Measurements from ENCODE around the gene M1AP.

M1AP gene

GRCh38 chr2:74648009-74648443, at the start of gene M1AP:
Gene M1AP (minus strand): TSS chr2:74648330. CDS start chr2:74640275, 8,055 bp downstream.
- DNase-seq (ENCODE audit: low read depth in 3 of 3): no peak

- no peak for DNase-seq (ENCODE audit: low read depth in 3 of 3)
Observed at GRCh38 chr2:74696829-74697228, 48.7 kb upstream of the M1AP start.

- no peak for DNase-seq (ENCODE audit: low read depth in 3 of 3)
Observed at GRCh38 chr2:74695663-74696062, 47.5 kb upstream of the M1AP start.

DNA sequence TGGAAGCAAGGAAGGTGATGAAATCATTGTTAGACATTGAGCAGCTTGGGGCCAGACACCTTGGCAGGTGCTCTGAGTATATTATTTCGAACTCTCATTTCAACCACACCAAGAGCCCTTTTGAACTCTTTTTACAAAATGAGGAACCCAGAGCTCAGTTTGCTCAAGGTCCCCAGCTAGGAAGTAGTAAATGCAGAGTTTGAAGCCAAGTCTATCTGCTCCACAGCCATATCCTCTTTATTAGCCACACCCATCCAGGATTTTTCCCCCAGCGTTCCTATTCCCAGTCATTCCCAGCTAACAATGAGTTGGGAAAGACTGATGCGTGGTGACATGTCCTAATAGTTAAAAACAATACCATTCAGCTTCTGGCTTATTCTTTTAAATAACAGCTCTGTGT, 46.2 kb upstream of the M1AP start:
- no peak for DNase-seq (ENCODE audit: low read depth in 3 of 3)

DNA sequence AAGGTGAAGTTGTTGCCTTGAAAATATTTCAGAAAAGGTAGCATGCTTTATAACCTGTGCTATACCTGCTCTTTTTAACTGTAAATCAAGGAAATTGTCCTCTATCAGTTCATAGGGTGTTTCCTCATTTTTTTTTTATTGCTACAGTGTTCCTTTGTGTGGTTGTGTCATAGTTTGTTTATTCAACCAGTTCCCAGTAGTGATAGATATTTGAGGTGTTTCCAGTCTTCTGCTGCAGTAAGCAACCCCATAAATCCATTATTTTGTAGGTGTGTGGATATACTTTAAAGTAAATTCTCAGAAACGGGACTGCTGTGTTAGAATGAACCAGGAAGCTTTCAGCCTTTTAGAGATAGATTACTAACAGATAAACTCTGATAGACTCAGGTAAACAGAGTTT, 45.5 kb upstream of the M1AP start:
- DNase-seq (ENCODE audit: low read depth in 3 of 3): no peak

GRCh38 chr2:74693213-74693612, 45.1 kb upstream of the M1AP start:
- no peak for DNase-seq (ENCODE audit: low read depth in 3 of 3)

- DNase-seq (ENCODE audit: low read depth in 3 of 3): no peak
Observed at GRCh38 chr2:74691929-74692328, 43.8 kb upstream of the M1AP start.

DNA sequence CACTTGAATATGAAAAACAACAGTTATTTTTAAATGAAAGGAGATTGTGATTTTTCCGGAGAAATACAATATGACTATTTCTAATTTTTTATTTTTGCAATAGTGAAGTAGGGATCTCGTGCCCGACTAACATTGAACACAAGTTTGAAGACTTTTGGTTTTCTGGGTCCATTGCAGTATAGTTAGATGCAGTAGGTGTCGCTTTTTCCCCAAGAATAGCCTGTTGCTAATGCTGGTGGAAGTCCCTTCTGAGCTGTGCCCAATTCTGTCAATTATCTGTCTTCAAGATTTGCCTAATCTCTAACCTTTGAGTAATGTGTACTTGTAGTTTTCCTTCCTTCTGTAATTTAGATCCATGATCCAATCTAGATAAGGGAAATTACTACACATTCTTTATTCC, 42.4 kb upstream of the M1AP start:
- no peak for DNase-seq (ENCODE audit: low read depth in 3 of 3)

- DNase-seq (ENCODE audit: low read depth in 3 of 3): no peak
Observed at GRCh38 chr2:74689671-74690070, 41.5 kb upstream of the M1AP start.

GRCh38 chr2:74688881-74689280, 40.8 kb upstream of the M1AP start:
- no peak for DNase-seq (ENCODE audit: low read depth in 3 of 3)

- DNase-seq (ENCODE audit: low read depth in 3 of 3): no peak
Observed at GRCh38 chr2:74685408-74685807, 37.3 kb upstream of the M1AP start.

GRCh38 chr2:74682501-74682900, 34.4 kb upstream of the M1AP start:
- no peak for DNase-seq (ENCODE audit: low read depth in 3 of 3)

- no peak for DNase-seq (ENCODE audit: low read depth in 3 of 3)
Observed at GRCh38 chr2:74679615-74680014, 31.5 kb upstream of the M1AP start.

DNA sequence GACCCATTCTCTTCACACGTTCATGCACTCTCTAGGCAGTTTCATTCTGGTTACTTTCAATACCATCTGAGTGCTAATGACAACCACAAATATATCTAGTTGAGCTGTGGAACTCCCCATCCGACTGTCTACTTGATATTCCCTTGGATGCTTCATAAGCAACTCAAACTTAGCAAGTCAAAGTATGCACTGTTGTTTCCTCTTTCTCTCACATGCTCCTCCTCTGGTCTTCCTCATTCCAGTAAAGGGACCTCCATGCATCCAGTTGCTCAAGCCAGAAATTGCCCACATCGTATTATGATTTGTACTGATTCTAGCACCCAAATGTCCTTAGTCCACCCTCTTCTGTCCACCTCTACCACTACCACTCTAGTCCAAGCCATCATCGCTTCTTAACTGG, 28.2 kb upstream of the M1AP start:
- DNase-seq (ENCODE audit: low read depth in 3 of 3): no peak

DNA sequence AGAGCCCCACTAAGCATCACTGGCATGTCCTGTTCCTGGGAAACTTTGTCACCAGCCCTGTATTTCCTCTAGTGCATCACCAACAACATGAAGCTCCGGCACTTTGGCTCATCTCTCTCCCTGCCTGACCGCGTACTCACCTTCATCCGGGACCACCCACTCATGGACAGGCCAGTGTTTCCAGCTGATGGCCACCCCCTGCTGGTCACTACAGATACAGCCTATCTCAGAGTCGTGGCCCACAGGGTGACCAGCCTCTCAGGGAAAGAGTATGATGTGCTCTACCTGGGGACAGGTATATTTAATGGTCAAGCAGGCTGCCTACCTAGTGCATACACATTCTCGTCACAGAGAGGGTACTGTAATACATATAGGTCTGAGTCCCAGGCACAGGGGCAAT, 27.0 kb upstream of the M1AP start:
- no peak for DNase-seq (ENCODE audit: low read depth in 3 of 3)

DNA sequence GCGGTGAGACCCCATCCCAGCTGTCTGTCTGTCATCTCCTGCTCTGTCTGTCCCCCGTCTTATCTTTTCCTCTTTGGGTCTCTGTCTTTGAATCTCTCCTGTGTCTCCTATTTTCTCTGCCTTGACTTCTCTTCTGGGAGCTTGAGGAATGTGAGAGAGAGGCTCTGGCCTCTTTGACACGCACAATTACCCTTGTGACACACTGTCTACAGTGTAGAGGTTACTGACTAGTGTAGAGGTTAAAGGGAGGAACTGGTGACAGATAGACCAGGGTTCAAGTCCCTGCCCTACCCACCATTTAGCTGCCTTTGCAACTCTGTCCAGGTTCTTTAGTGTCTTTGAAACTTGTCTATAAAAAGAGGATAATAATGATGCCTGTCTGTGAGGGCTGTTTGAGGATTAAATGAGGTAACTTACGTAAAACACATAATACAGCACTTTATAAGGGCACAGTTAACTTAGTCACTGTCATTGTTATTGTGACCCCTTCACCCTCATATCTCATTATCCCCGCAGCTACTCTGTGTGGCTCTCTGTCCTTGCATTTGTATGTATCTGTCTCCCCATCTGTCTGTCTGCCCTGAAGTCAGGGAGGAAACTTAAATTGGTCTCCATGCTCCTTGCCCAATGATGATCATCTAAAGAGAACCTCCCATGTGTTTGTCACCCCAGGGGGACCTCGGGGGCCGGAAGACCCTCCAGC, 25.8 kb upstream of the M1AP start:
- no peak for DNase-seq (ENCODE audit: low read depth in 3 of 3)

DNA sequence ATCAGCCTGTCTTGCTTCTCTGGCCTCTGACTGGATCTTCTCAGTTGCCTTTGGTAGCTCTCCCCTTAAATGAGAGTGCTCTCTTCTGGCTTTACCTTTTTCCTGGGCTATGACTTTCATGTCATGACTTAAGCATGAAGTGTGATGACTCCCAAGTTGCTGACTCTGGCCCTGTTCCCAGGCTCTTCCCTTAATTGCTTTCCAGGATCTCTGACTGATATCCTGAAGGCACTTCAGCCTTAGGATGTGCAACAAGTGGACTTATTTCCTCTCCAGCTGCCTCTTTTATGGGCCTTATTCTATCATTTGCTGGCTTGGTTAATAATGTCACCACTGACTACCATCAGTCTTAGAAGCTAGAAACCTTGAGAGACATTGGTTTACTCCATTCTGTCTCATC, 23.3 kb upstream of the M1AP start:
- DNase-seq (ENCODE audit: low read depth in 3 of 3): no peak

GRCh38 chr2:74670263-74670662, 22.1 kb upstream of the M1AP start:
- DNase-seq (ENCODE audit: low read depth in 3 of 3): no peak

DNA sequence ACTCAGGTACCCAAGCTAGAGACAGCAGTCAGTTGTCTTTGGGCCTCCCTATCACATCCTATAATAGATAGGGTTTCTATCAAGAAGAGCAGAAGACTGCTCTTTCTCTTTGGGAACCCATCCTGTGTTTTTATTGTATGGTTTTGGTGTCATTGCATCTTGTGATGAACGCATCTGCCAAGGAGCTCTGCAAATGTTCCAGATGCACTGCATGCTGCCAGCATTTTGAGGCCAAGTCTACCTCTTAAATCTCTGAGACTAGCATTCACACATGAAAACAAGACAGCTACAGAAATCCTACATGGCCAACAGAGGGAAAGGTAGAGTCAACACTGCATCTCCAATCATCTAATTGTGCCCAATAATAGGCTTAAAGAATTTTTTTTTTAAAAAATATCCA, 20.0 kb upstream of the M1AP start:
- no peak for DNase-seq (ENCODE audit: low read depth in 3 of 3)

GRCh38 chr2:74659462-74659861, 11.3 kb upstream of the M1AP start:
- DNase-seq (ENCODE audit: low read depth in 3 of 3): no peak

- no peak for DNase-seq (ENCODE audit: low read depth in 3 of 3)
Observed at GRCh38 chr2:74658516-74658915, 10.4 kb upstream of the M1AP start.

- no peak for DNase-seq (ENCODE audit: low read depth in 3 of 3)
Observed at GRCh38 chr2:74655579-74655978, 7.4 kb upstream of the M1AP start.

- peak; percentile 83 to 91 (median 86) for DNase-seq (ENCODE audit: low read depth in 3 of 3)
Observed at GRCh38 chr2:74653985-74654882, 6.1 kb upstream of the M1AP start, which contains the start of gene SEMA4F. Gene SEMA4F (plus strand): TSS chr2:74654247. CDS start chr2:74654377, 130 bp downstream.

All from stimulated activated CD4-positive, alpha-beta T cell treated with anti-CD3 and anti-CD28 coated beads, TNF-alpha, amount 100 ng/mL, for 4 hours (primary cell).